Kidney (tissue), 14 donors: Measurements from ENCODE around the gene ACVRL1. TPM values are rescaled to one million over a fixed set of nuclear protein-coding genes. Genes with fewer than 3 reads are reported as not detected.

Experiments
- DNase-seq, 5 donors: peaks; one replicate each; pipeline ENCODE4 v3.0.0-alpha.2; 2013 to 2020
- FAIRE-seq: peaks from 2 replicates; lab custom pipeline; 2012; peaks lifted over from hg19 to GRCh38; lab: Jason Lieb, UNC
- H3K27ac ChIP-seq, 2 donors: one replicate each; pipeline ENCODE4 v1.7.0; 2013; ENCODE audit warnings: low read depth in 2 of 2, low read length in 2 of 2, inconsistent platforms in 1 of 2
- H3K27me3 ChIP-seq: one replicate; pipeline ENCODE4 v1.7.1; 2013; ENCODE audit warnings: low read length, inconsistent platforms; ENCODE audit not compliant: control insufficient read depth, insufficient read depth
- H3K36me3 ChIP-seq, 3 donors: one replicate each; pipeline versions ENCODE4 v1.7.0 to v1.7.1; 2013; ENCODE audit warnings: low read length in 3 of 3, control low read depth in 1 of 3, inconsistent platforms in 1 of 3; ENCODE audit not compliant: insufficient read depth in 3 of 3, control insufficient read depth in 2 of 3
- H3K4me1 ChIP-seq, 3 donors: one replicate each; pipeline versions ENCODE4 v1.7.0 to v1.7.1; 2013; ENCODE audit warnings: low read length in 3 of 3, inconsistent platforms in 1 of 3, low read depth in 1 of 3; ENCODE audit not compliant: control insufficient read depth in 2 of 3, insufficient read depth in 2 of 3
- H3K4me3 ChIP-seq, 3 donors: one replicate each; pipeline versions ENCODE4 v1.7.0 to v1.8.1; 2013; ENCODE audit warnings: low read length in 3 of 3, control low read depth in 1 of 3, inconsistent platforms in 1 of 3
- H3K9ac ChIP-seq, 3 donors: one replicate each; pipeline versions ENCODE4 v1.7.0 to v1.7.1; 2013; ENCODE audit warnings: low read length in 3 of 3, control low read depth in 1 of 3, inconsistent platforms in 1 of 3
- H3K9me3 ChIP-seq, 3 donors: one replicate each; pipeline versions ENCODE4 v1.7.0 to v1.7.1; 2013; ENCODE audit warnings: low read length in 3 of 3, control low read depth in 1 of 3, inconsistent platforms in 1 of 3; ENCODE audit not compliant: control insufficient read depth in 2 of 3, insufficient read depth in 1 of 3
- CTCF ChIP-seq: IDR thresholded peaks from 3 replicates; pipeline ENCODE4 v1.5.1; 2012; ENCODE audit warnings: mild to moderate bottlenecking, moderate library complexity, borderline replicate concordance; ENCODE audit not compliant: insufficient read depth; ENCODE audit errors: extremely low read depth
- intact Hi-C: fragments of 100-400 bp; cut with DNase I; formaldehyde crosslinking; loops from one replicate; pipeline ENCODE4 v1.11.1; 2022
- polyA plus RNA-seq: library from polyadenylated mRNA; stranded (reverse); fragments of 350-450 nt; fragmentation: Illumina TruSeq; extraction: RNeasy Lipid Tissue Mini Kit (QIAGEN cat#74804); gene quantifications from one replicate; pipeline ENCODE4 v1.2.3, GENCODE V29; 2014; ENCODE audit warnings: low read depth, low replicate concordance; ENCODE audit not compliant: insufficient read depth
- total RNA-seq: library from RNA; stranded (reverse); fragmentation: NEBNext Ultra II Directional; extraction: Animal tissue kit (Norgen Biotek cat#: 25700); gene quantifications from one replicate; pipeline ENCODE4 v1.2.1, GENCODE V29; 2021
- donor health status: control.
- donor health status: control.
- donor health status: control.
- donor health status: control.
- donor health status: control.
- donor health status: DM: yes; HTN: yes; CAD: no.
- donor health status: Normal renal cell carcinoma (clear cell type).

The ACVRL1 gene
- total and polyA plus RNA-seq, 2 donors from 2014 or later, result 29.1 to 88.4 TPM

GRCh38 chr12:51874000-51874399 is 33.3 kb upstream of the ACVRL1 start:
- Histone ChIP-seq H3K9me3 (no peaks in the 10 kb centered on the region), H3K27ac (no peak overlapping the region), H3K4me3 (no peak overlapping the region), H3K4me1 (peaks cover 2 to 10% (median 8%) of the 10 kb centered on the region in 3 donors), H3K9ac (no peak overlapping the region), H3K36me3 (no peaks in the 10 kb centered on the region), H3K27me3 (no peaks in the 10 kb centered on the region)
- FAIRE-seq (no peak), DNase-seq (peak in 1 of 5 donors; percentile 71)
- intact Hi-C loops, result no loop called here
- TF ChIP-seq CTCF, result no peak

- no peak for FAIRE-seq
- no peaks in the 10 kb centered on the region for H3K9me3 ChIP-seq
- no peak overlapping the region for H3K9ac ChIP-seq
- H3K4me3 ChIP-seq, result no peak overlapping the region
- intact Hi-C loops, result no loop called here
- no peaks in the 10 kb centered on the region for H3K27me3 ChIP-seq
- H3K4me1 ChIP-seq, result peaks cover 2 to 10% (median 6%) of the 10 kb centered on the region in 3 donors
- H3K36me3 ChIP-seq, result no peaks in the 10 kb centered on the region
- DNase-seq, result peak in 1 of 5 donors; percentile 15
- no peak for TF ChIP-seq CTCF
- no peak overlapping the region for H3K27ac ChIP-seq
Measured at GRCh38 chr12:51874486-51874885, 32.8 kb upstream of the ACVRL1 start.

GRCh38 chr12:51879102-51879501 is 28.2 kb upstream of the ACVRL1 start:
- DNase-seq, result no peak
- no peaks in the 10 kb centered on the region for H3K27me3 ChIP-seq
- H3K4me3 ChIP-seq, result no peak overlapping the region
- H3K9ac ChIP-seq, result no peak overlapping the region
- no peak for TF ChIP-seq CTCF
- H3K9me3 ChIP-seq, result no peaks in the 10 kb centered on the region
- no peak overlapping the region for H3K27ac ChIP-seq
- H3K36me3 ChIP-seq, result no peaks in the 10 kb centered on the region
- FAIRE-seq, result no peak
- intact Hi-C loops, result no loop called here
- H3K4me1 ChIP-seq, result peaks cover 0 to 4% (median 3%) of the 10 kb centered on the region in 3 donors

- intact Hi-C loops, result no loop called here
- no peak for FAIRE-seq
- no peak overlapping the region for H3K27ac ChIP-seq
Measured at GRCh38 chr12:51883295-51883694, 24.0 kb upstream of the ACVRL1 start.

More at GRCh38 chr12:51883295-51883694, 24.0 kb upstream of the ACVRL1 start:
- Histone ChIP-seq H3K27me3 (no peaks in the 10 kb centered on the region), H3K9me3 (no peaks in the 10 kb centered on the region), H3K4me1 (peaks cover 0 to 6% (median 0%) of the 10 kb centered on the region in 3 donors), H3K9ac (no peak overlapping the region), H3K4me3 (no peak overlapping the region), H3K36me3 (no peaks in the 10 kb centered on the region)
- DNase-seq, result no peak
- no peak for TF ChIP-seq CTCF
